ENCODE measurements around the gene CPNE9. TPM values are rescaled to one million over a fixed set of nuclear protein-coding genes. Genes with fewer than 3 reads are reported as not detected.

CPNE9 gene
- total and polyA plus RNA-seq, 4 experiments from 2014 or later = 0.58 to 0.64 TPM; not detected in 2

DNA sequence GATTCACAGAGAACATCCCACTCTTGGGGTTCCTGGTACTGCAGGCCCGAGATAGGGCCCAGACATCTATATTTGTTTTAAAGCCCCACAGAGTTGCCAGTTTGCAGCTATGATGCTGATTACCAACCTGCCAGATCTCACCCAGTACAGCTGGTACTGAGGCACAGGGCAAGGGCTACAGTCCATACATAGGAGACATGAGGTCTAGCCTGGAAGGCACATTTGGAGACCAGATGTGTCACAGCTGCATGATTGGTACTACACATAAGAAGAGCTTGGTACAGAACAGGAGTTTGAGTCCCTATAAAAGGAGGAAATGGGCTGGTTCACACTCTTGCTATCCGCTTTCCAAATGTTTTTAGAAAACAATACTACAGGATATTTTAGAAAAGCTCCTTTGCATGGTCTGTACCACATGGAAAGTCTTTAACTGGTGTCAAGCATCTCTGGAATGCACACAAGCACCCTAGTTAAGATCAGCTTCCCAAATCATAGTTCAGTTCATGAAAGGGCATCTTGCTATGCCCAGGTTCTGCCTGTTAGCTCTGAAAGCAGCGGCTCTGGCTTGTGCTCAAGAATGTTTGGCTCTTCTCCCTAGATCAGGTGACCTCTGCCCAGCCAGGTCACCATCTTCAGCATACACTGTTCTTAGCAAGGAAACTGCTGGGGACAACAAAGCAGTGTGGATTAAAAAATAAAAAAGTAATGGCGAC lies 33.8 kb upstream of the CPNE9 start:
- H3K27me3 Mint-ChIP-seq = no peaks in the 10 kb centered on the region
- H3K9me3 Mint-ChIP-seq = no peaks in the 10 kb centered on the region
- DNase-seq = no peak
- H3K36me3 Mint-ChIP-seq = peaks cover 77 to 91% of the 10 kb centered on the region in 2 donors
- intact Hi-C loops (cut with micrococcal nuclease) = no loop called here
- H3K27ac Mint-ChIP-seq = peak overlapping the region in 2 of 7 donors; percentile 57 to 67
- ChIA-PET POLR2A (ENCODE audit: partially characterized antibody) (no interaction called here), CTCF (ENCODE audit: partially characterized antibody) (no interaction called here)
- Histone ChIP-seq H3K27me3 (ENCODE audit: insufficient read depth, low read length) (no peaks in the 10 kb centered on the region), H3K4me3 (ENCODE audit: low read length in 2 of 2) (no peak overlapping the region), H3K27ac (ENCODE audit: low read depth, low read length) (no peak overlapping the region), H3K4me1 (ENCODE audit: insufficient read depth, low read length) (no peaks in the 10 kb centered on the region), H3K36me3 (ENCODE audit: insufficient read depth, low read length) (peaks cover 71% of the 10 kb centered on the region), H3K9me3 (ENCODE audit: control insufficient read depth in 1 of 2, low read length in 2 of 2) (no peaks in the 10 kb centered on the region)
- H3K4me3 Mint-ChIP-seq = no peak overlapping the region
- H3K4me1 Mint-ChIP-seq = peaks cover 0 to 6% (median 2%) of the 10 kb centered on the region in 4 donors

DNA sequence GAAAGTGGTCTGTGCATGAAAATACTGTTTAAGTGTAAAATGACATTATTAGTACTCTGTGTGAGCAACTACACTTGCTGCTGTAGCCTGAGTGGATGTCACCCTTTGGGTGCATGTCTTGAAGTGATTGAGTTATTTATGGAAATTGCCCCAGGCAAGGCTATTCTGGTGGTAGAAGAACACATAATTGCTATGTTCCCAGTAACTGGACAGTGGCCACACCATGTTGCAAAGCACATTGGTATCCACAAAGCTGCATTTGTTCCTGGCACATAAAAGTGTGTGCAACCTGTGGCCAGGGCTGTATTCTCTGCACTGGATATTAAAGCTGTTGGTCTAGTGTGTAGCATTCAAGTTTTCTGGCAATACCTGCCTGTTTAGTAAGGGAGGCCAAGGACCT lies 30.6 kb upstream of the CPNE9 start:
- Mint-ChIP-seq H3K4me3 (no peak overlapping the region), H3K27me3 (no peaks in the 10 kb centered on the region), H3K9me3 (no peaks in the 10 kb centered on the region), H3K36me3 (peaks cover 84 to 96% of the 10 kb centered on the region in 2 donors), H3K4me1 (peaks cover 0 to 6% (median 1%) of the 10 kb centered on the region in 4 donors), H3K27ac (no peak overlapping the region)
- no peaks in the 10 kb centered on the region for H3K27me3 ChIP-seq (ENCODE audit: insufficient read depth, low read length)
- H3K4me3 ChIP-seq (ENCODE audit: low read length in 2 of 2) = no peak overlapping the region
- DNase-seq = no peak
- intact Hi-C loops (cut with micrococcal nuclease) = no loop called here
- ChIA-PET POLR2A (ENCODE audit: partially characterized antibody) (no interaction called here), CTCF (ENCODE audit: partially characterized antibody) (no interaction called here)
- H3K36me3 ChIP-seq (ENCODE audit: insufficient read depth, low read length) = peaks cover 84% of the 10 kb centered on the region
- H3K4me1 ChIP-seq (ENCODE audit: insufficient read depth, low read length) = no peaks in the 10 kb centered on the region
- no peak overlapping the region for H3K27ac ChIP-seq (ENCODE audit: low read depth, low read length)
- no peaks in the 10 kb centered on the region for H3K9me3 ChIP-seq (ENCODE audit: control insufficient read depth in 1 of 2, low read length in 2 of 2)

DNA sequence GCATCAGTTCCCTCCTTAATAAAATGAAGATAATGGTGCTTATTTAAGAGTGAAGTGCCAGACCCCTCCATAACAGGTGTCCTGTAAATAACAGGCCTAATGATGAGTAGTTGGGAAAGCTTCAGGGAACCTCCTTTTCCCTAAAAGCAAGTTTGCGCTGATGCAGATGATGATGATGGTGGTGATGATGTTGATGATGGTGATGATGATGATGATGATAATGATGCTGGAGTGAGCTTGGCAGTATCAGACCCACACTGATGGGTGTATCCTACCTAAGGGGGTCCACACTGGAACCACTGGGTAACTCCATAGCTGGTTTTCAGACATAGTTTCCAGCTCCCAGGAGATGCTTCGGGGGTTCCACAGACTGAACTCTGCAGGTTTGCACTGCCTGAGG lies 29.9 kb upstream of the CPNE9 start:
- H3K4me1 Mint-ChIP-seq = peaks cover 0 to 6% (median 1%) of the 10 kb centered on the region in 4 donors
- H3K4me3 Mint-ChIP-seq = no peak overlapping the region
- peaks cover 84% of the 10 kb centered on the region for H3K36me3 ChIP-seq (ENCODE audit: insufficient read depth, low read length)
- no peaks in the 10 kb centered on the region for H3K27me3 ChIP-seq (ENCODE audit: insufficient read depth, low read length)
- CTCF ChIA-PET (ENCODE audit: partially characterized antibody) = no interaction called here
- H3K4me1 ChIP-seq (ENCODE audit: insufficient read depth, low read length) = no peaks in the 10 kb centered on the region
- H3K4me3 ChIP-seq (ENCODE audit: low read length in 2 of 2) = no peak overlapping the region
- no peaks in the 10 kb centered on the region for H3K9me3 ChIP-seq (ENCODE audit: control insufficient read depth in 1 of 2, low read length in 2 of 2)
- no peak overlapping the region for H3K27ac Mint-ChIP-seq
- no peaks in the 10 kb centered on the region for H3K9me3 Mint-ChIP-seq
- no peaks in the 10 kb centered on the region for H3K27me3 Mint-ChIP-seq
- H3K27ac ChIP-seq (ENCODE audit: low read depth, low read length) = no peak overlapping the region
- H3K36me3 Mint-ChIP-seq = peaks cover 85 to 96% of the 10 kb centered on the region in 2 donors
- no peak for DNase-seq
- POLR2A ChIA-PET (ENCODE audit: partially characterized antibody) = no interaction called here
- intact Hi-C loops (cut with micrococcal nuclease) = no loop called here

DNA sequence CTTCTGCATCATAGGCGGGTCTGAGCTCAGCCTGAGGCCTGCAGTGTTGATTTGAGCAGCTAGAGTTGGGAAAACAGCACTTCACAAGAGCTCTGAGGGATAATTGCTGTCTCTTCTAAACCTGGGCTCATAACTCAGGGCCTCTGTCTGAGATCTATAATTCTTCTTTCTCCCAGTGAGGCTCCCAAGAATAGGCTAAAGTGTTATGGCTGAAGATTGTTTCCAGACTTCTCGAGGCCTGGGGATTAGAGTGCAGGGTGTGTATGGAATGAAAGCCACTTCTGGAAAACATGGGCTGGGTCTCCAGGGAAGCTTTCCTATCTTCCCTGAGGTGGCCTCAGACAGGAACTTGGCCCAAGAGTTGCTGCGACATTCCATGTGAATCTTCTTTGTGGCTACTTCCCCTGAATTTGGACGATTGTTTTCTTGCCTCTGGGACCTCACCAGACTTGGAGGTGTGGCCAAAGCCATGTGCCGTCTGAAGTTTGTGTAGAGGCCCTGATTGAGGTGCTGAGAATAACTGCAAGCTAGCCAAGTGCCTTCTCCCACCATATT lies 27.8 kb upstream of the CPNE9 start:
- Mint-ChIP-seq H3K27ac (peak overlapping the region in 1 of 7 donors; percentile 29), H3K36me3 (peaks cover 84 to 97% of the 10 kb centered on the region in 2 donors)
- intact Hi-C loops (cut with micrococcal nuclease) = no loop called here

DNA sequence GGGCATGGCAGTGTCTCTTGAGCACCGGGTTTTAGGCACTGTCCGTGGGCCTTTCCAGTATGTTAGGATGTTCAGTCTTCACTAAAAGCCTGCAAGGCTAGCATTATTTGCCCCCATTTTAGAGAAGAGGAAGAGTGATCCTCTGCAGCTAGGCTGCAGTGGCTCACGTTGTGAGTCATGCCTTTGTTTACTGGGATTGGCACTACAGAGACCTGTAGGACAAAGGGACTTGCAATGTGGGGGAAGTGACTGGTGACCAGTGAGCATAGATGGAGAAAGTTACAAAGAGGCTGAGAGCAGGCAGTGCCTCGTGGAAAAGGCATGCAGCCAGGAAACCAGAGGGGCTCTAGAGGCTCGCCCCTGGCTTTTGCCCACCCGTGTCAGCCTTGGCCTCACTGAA lies 26.8 kb upstream of the CPNE9 start:
- ChIA-PET POLR2A (ENCODE audit: partially characterized antibody) (no interaction called here), CTCF (ENCODE audit: partially characterized antibody) (interaction anchor here (1.3 kb wide), 1 partner anchor 51 kb away, joined by 3 read pairs; no protein-coding TSS in a partner anchor)
- H3K27me3 ChIP-seq (ENCODE audit: insufficient read depth, low read length) = no peaks in the 10 kb centered on the region
- H3K27ac ChIP-seq (ENCODE audit: low read depth, low read length) = no peak overlapping the region
- Mint-ChIP-seq H3K36me3 (peaks cover 85 to 97% of the 10 kb centered on the region in 2 donors), H3K27ac (peak overlapping the region in 1 of 7 donors; percentile 52), H3K4me3 (no peak overlapping the region), H3K4me1 (no peaks in the 10 kb centered on the region), H3K27me3 (no peaks in the 10 kb centered on the region), H3K9me3 (peaks cover 0 to under 1% (median 0%) of the 10 kb centered on the region in 8 donors)
- H3K4me3 ChIP-seq (ENCODE audit: low read length in 2 of 2) = no peak overlapping the region
- H3K4me1 ChIP-seq (ENCODE audit: insufficient read depth, low read length) = no peaks in the 10 kb centered on the region
- peaks cover 88% of the 10 kb centered on the region for H3K36me3 ChIP-seq (ENCODE audit: insufficient read depth, low read length)
- no peak for DNase-seq
- intact Hi-C loops (cut with micrococcal nuclease) = no loop called here
- H3K9me3 ChIP-seq (ENCODE audit: control insufficient read depth in 1 of 2, low read length in 2 of 2) = no peaks in the 10 kb centered on the region

More for the DNA sequence above, 27.8 kb upstream of the CPNE9 start:
- DNase-seq = no peak
- no peaks in the 10 kb centered on the region for H3K9me3 ChIP-seq (ENCODE audit: control insufficient read depth in 1 of 2, low read length in 2 of 2)
- H3K4me1 ChIP-seq (ENCODE audit: insufficient read depth, low read length) = no peaks in the 10 kb centered on the region
- POLR2A ChIA-PET (ENCODE audit: partially characterized antibody) = interaction anchor here (1.0 kb wide), 1 partner anchor 19 kb away, joined by 3 read pairs; no protein-coding TSS in a partner anchor
- H3K4me3 ChIP-seq (ENCODE audit: low read length in 2 of 2) = no peak overlapping the region
- Mint-ChIP-seq H3K9me3 (no peaks in the 10 kb centered on the region), H3K4me3 (no peak overlapping the region), H3K27me3 (no peaks in the 10 kb centered on the region), H3K4me1 (no peaks in the 10 kb centered on the region)
- H3K27ac ChIP-seq (ENCODE audit: low read depth, low read length) = no peak overlapping the region
- CTCF ChIA-PET (ENCODE audit: partially characterized antibody) = interaction anchor here (1.3 kb wide), 1 partner anchor 52 kb away, joined by 3 read pairs; no protein-coding TSS in a partner anchor
- peaks cover 88% of the 10 kb centered on the region for H3K36me3 ChIP-seq (ENCODE audit: insufficient read depth, low read length)
- no peaks in the 10 kb centered on the region for H3K27me3 ChIP-seq (ENCODE audit: insufficient read depth, low read length)

DNA sequence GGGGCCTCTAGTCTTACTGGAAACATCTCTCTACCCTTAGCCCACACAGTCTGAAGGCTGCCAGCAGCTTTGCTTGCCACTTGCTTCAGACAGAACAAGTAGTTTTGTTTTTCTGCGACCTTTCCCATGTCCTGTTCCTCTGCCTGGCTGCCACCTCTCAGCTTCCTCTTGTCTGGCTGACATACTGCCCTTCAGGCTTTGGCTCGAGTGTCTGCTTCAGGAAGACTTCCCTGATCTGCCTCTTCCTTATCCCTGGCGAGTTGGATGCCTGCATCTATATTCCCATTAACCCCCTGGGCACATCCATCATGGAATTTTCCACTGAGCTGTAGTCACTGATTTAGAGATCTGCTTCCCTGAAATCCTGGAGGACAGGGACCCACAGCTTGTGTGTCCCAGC lies 25.1 kb upstream of the CPNE9 start:
- Histone ChIP-seq H3K27ac (ENCODE audit: low read depth, low read length) (no peak overlapping the region), H3K4me1 (ENCODE audit: insufficient read depth, low read length) (no peaks in the 10 kb centered on the region), H3K4me3 (ENCODE audit: low read length in 2 of 2) (no peak overlapping the region), H3K9me3 (ENCODE audit: control insufficient read depth in 1 of 2, low read length in 2 of 2) (no peaks in the 10 kb centered on the region), H3K36me3 (ENCODE audit: insufficient read depth, low read length) (peaks cover 85% of the 10 kb centered on the region), H3K27me3 (ENCODE audit: insufficient read depth, low read length) (no peaks in the 10 kb centered on the region)
- DNase-seq = no peak
- H3K36me3 Mint-ChIP-seq = peaks cover 85 to 93% of the 10 kb centered on the region in 2 donors
- H3K4me3 Mint-ChIP-seq = peak overlapping the region in 1 of 8 donors; percentile 4
- no peaks in the 10 kb centered on the region for H3K27me3 Mint-ChIP-seq
- CTCF ChIA-PET (ENCODE audit: partially characterized antibody) = no interaction called here
- no peaks in the 10 kb centered on the region for H3K4me1 Mint-ChIP-seq
- peak overlapping the region in 1 of 7 donors; percentile 28 for H3K27ac Mint-ChIP-seq
- POLR2A ChIA-PET (ENCODE audit: partially characterized antibody) = no interaction called here
- intact Hi-C loops (cut with micrococcal nuclease) = no loop called here
- H3K9me3 Mint-ChIP-seq = peaks cover 0 to 2% (median 0%) of the 10 kb centered on the region in 8 donors

DNA sequence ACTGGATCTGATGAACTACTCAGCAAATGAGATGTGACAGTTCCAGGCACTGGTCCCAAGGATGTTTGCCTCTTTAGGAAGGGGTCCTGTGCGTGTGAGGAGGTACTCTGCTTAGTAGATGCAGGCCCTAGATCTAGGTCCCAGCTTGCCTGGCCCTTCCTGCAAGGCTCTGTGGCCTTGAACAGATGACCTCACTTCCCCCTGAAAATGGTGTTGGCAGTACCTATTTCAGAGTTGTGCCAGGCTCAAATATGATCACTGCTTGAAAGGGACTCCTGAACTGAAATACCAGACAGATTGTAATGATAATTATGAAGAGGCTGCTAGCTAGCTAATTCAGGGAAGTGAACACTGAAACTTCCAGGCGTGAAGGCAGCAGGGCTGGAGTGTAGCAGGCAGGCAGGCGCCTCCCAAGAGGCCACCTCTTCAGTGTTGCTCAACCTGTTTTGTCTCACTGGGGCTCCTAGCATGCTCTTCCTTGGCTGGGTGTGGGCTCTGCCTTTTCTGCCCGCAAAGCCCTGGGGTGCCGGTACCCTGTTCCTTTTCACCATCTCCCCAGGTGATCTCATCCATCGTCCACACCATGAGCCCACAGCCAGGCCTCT lies 24.1 kb upstream of the CPNE9 start:
- CTCF ChIA-PET (ENCODE audit: partially characterized antibody) = no interaction called here
- Mint-ChIP-seq H3K9me3 (peaks cover 0 to 2% (median 0%) of the 10 kb centered on the region in 8 donors), H3K4me1 (no peaks in the 10 kb centered on the region), H3K4me3 (no peak overlapping the region), H3K36me3 (peaks cover 87 to 93% of the 10 kb centered on the region in 2 donors), H3K27me3 (no peaks in the 10 kb centered on the region), H3K27ac (peak overlapping the region in 1 of 7 donors; percentile 37)
- Histone ChIP-seq H3K27me3 (ENCODE audit: insufficient read depth, low read length) (no peaks in the 10 kb centered on the region), H3K4me1 (ENCODE audit: insufficient read depth, low read length) (no peaks in the 10 kb centered on the region), H3K27ac (ENCODE audit: low read depth, low read length) (no peak overlapping the region), H3K4me3 (ENCODE audit: low read length in 2 of 2) (no peak overlapping the region), H3K9me3 (ENCODE audit: control insufficient read depth in 1 of 2, low read length in 2 of 2) (no peaks in the 10 kb centered on the region), H3K36me3 (ENCODE audit: insufficient read depth, low read length) (peaks cover 89% of the 10 kb centered on the region)
- POLR2A ChIA-PET (ENCODE audit: partially characterized antibody) = no interaction called here
- intact Hi-C loops (cut with micrococcal nuclease) = no loop called here
- DNase-seq = no peak
